ENCODE results near the gene PNPLA5.
A peak's percentile ranks its signal among the peaks of the same experiment; 100 is the strongest.

PNPLA5 gene

DNA sequence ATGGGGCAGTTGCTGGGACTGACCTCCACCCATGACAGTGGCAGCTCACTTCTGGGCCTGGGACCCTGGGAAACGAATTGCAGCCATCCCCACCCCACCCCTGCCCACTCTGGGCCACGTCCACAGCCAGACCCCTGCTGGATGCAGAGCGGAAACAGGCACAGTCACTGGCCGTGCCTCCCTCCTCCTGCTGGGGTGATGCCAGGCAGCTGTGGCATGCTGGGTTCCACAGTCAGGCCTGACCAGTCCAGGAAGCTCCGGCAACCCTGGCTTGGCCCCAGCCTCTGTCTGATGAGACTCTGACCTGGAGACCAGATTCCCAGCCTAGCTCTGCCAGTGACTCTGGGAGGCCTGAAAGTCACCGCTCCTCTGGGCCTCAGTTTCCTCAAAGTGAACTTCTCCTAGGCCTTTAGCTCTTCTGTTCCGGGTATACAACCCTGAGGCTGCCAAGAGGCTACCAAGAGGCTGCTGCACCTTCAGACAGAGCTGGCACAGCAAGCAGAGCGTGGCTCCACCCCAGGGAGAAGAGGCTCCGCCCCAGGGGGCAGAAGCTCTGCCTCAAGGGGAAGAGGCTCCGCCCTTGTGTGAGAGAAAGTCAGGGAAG, 38.4 kb downstream of the PNPLA5 start:
- H3K4me3 ChIP-seq (ENCODE audit: control insufficient read depth, low read depth, low read length), result no peak overlapping the region
- no peak for TF ChIP-seq CTCF (IDR thresholded peaks at IDR 0.05; ENCODE audit: control insufficient read depth, insufficient read depth, low read depth, low read length, missing control alignments)
- DNase-seq (ENCODE audit: low read depth), result no peak

DNA sequence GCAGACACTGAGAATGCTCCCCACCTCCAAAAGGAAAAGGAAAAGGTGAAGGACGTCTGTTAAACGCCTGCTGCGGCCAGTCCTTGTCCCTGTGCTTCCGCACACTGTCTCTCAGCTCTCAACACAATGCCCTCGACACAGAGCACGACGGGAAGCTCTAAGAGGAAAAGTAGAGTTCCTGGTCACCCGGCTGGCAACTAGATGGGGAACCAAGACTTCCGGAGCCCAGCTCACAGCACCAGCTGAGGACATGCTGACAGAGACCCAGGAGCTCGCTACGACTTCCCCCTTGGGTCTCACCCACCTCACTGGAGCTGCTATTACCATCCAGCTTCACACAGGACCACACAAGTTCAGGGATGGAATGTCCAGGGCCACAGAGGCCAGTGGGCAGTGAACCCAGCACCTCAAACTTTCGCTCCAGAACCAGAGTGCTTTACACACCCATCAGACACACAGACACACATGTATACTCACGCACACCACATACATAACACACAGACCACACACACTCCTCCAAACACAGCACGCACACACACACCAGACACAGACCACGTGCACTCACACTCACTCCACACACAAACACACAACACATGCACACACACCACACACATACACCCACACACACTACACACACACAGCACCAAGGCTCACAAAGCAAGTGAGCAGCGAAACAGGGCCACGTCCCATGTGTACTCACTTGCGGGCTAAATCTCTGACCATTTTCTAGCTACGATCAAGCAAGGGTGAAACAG, 39.1 kb downstream of the PNPLA5 start:
- no peak for TF ChIP-seq CTCF (IDR thresholded peaks at IDR 0.05; ENCODE audit: control insufficient read depth, insufficient read depth, low read depth, low read length, missing control alignments)
- DNase-seq (ENCODE audit: low read depth), result no peak

DNA sequence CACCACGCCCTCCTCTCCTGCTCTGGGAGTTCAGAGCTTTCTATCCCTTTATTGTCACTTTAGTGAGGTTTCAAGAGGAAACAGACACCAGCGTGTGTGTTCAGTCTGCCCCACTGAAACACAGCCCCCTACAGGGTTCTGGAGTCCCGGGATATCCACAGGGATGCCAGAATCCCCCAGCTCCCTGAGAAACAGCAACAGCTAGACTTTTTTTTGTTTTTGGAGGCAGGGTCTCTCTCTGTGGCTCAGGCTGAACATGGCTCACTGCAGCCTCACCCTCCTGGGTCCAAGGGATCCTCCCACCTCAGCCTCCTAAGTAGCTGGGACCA, 39.9 kb downstream of the PNPLA5 start:
- no peak for TF ChIP-seq CTCF (IDR thresholded peaks at IDR 0.05; ENCODE audit: control insufficient read depth, insufficient read depth, low read depth, low read length, missing control alignments)

More for the DNA sequence above, 39.1 kb downstream of the PNPLA5 start:
- no peak overlapping the region for H3K4me3 ChIP-seq (ENCODE audit: control insufficient read depth, low read depth, low read length)

DNA sequence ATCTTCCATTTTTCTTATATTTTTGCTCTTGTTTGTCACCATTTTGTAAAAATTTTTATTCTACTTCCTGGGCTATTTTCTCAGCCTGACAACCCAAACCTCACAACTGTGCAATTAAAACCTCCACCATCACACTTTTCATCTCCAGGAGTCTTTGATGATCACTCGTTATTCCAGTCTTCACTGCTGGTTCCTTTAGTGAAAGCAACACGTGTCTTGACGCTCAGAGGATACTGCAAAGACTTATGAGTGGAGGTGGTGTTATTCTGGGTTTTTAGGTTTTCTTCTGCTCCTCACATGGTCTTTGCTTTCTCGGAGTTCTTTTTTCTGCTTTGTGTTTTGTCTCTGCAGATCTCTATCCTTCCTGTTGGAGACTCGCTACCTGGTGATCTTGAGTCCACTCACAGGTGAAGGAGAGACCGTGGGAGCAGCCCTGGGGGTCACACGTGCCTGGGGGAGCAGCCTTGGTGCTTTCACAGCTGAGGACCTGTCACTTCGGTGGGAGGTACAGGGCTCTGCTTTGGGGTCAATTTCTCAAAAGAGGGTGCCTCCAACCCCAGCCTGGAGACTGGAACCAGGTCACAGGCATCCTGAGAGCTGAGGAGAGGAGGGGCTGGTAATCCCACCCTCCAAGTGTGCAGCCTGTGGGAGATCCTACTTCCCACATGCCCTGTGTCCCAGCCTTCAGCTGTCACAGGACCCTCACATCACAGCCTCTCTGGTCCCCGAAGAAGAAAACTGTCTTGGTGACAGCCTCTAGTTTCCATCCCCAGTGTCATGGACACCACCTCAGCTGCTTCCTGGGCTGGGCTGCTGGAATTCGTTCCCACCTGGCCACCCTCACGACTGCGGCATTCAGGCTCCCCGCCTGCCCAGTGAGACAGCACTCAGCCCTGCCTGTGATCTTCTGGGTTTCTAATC, 40.5 kb downstream of the PNPLA5 start:
- no peak for TF ChIP-seq CTCF (IDR thresholded peaks at IDR 0.05; ENCODE audit: control insufficient read depth, insufficient read depth, low read depth, low read length, missing control alignments)
- no peak overlapping the region for H3K4me3 ChIP-seq (ENCODE audit: control insufficient read depth, low read depth, low read length)
- DNase-seq (ENCODE audit: low read depth), result no peak

More for the DNA sequence above, 39.9 kb downstream of the PNPLA5 start:
- no peak overlapping the region for H3K4me3 ChIP-seq (ENCODE audit: control insufficient read depth, low read depth, low read length)
- no peak for DNase-seq (ENCODE audit: low read depth)

DNA sequence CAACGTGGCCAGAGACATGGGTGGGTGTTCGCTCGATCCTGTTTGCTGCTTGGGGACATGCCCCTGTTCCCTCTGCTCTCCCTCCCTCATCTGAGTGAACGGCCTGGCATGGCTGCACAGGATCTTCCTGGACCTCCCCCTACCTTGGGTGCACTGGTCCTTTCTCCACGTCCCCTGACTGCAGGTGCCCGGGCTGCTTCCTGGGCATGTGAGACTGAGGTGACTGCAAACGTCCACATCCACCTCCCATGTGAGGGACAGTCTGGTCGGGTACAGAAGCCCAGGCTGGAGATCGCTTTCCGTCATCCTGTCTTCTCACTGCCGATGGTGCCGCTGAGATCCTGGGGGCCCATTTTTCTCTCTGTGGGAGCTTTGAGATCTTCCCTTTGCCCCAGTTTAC, 41.3 kb downstream of the PNPLA5 start:
- DNase-seq (ENCODE audit: low read depth), result no peak
- TF ChIP-seq CTCF (IDR thresholded peaks at IDR 0.05; ENCODE audit: control insufficient read depth, insufficient read depth, low read depth, low read length, missing control alignments), result peak; percentile 1
- H3K4me3 ChIP-seq (ENCODE audit: control insufficient read depth, low read depth, low read length), result no peak overlapping the region

GRCh38 chr22:43849731-43850130, 42.1 kb downstream of the PNPLA5 start:
- H3K4me3 ChIP-seq (ENCODE audit: control insufficient read depth, low read depth, low read length), result no peak overlapping the region
- TF ChIP-seq CTCF (IDR thresholded peaks at IDR 0.05; ENCODE audit: control insufficient read depth, insufficient read depth, low read depth, low read length, missing control alignments), result no peak
- DNase-seq (ENCODE audit: low read depth), result no peak

Data from AG09309 (cell line).